ENCODE results near the gene SYT15.

SYT15 gene

GRCh38 chr10:46544989-46545791 lies 33.7 kb upstream of the SYT15 start:
- no peak for DNase-seq (ENCODE audit: low spot score)

GRCh38 chr10:46545861-46546590 lies 32.9 kb upstream of the SYT15 start:
- DNase-seq (ENCODE audit: low spot score): no peak

- DNase-seq (ENCODE audit: low spot score): no peak
Observed at GRCh38 chr10:46546591-46547540, 32.1 kb upstream of the SYT15 start.

- no peak for DNase-seq (ENCODE audit: low spot score)
Observed at GRCh38 chr10:46547541-46548497, 31.1 kb upstream of the SYT15 start.

GRCh38 chr10:46548498-46549090 lies 30.3 kb upstream of the SYT15 start:
- DNase-seq (ENCODE audit: low spot score): no peak

- DNase-seq (ENCODE audit: low spot score): no peak
Observed at GRCh38 chr10:46549171-46550075, 29.5 kb upstream of the SYT15 start.

- no peak for DNase-seq (ENCODE audit: low spot score)
Observed at GRCh38 chr10:46550076-46550790, 28.7 kb upstream of the SYT15 start.

- no peak for DNase-seq (ENCODE audit: low spot score)
Observed at GRCh38 chr10:46550795-46551700, 27.9 kb upstream of the SYT15 start.

- DNase-seq (ENCODE audit: low spot score): no peak
Observed at GRCh38 chr10:46551701-46552525, 27.0 kb upstream of the SYT15 start.

- DNase-seq (ENCODE audit: low spot score): no peak
Observed at GRCh38 chr10:46552526-46553237, 26.2 kb upstream of the SYT15 start.

GRCh38 chr10:46553238-46554049 lies 25.5 kb upstream of the SYT15 start:
- DNase-seq (ENCODE audit: low spot score): no peak

- no peak for DNase-seq (ENCODE audit: low spot score)
Observed at GRCh38 chr10:46554166-46554781, 24.7 kb upstream of the SYT15 start.

GRCh38 chr10:46555366-46555712 lies 23.6 kb upstream of the SYT15 start:
- DNase-seq (ENCODE audit: low spot score): no peak

- no peak for DNase-seq (ENCODE audit: low spot score)
Observed at GRCh38 chr10:46555713-46556514, 23.0 kb upstream of the SYT15 start.
